ENCODE measurements around the gene RAMACL. TPM values are rescaled to one million over a fixed set of nuclear protein-coding genes. Genes with fewer than 3 reads are reported as not detected.

Gene RAMACL
- total and polyA plus RNA-seq, 2 donors (not counting 1 experiment from before 2014, with no cell fraction given), result 2.7 TPM; not detected in 1

DNA sequence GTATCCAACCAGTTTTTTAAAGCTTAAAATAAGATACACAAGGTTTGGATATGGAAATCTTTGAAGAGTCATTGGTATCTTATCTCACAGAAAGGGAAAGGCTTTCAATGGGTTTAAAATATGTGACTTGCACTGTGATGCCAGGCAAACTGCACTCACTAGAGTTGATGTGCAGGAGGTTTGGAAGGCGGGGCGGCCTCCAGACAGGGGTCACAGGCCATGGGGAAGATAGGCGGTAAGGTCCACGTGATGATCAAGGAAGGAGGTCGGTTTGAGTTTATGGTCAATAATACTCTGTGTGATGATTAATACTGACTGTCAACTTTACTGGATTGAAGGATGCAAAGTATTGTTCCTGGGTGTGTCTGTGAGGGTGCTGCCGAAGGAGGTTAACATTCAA is 9.5 kb upstream of the RAMACL start:
- H3K27ac Mint-ChIP-seq, result no peak overlapping the region
- ChIA-PET POLR2A (no interaction called here), CTCF (no interaction called here)
- WGBS (ENCODE audit: insufficient coverage), result 96% methylated on average over 6 of the region's 6 CpGs
- H3K9me3 Mint-ChIP-seq (ENCODE audit: insufficient read depth), result no peaks in the 10 kb centered on the region
- no peaks in the 10 kb centered on the region for H3K27me3 ChIP-seq (replicated peaks in 1 of 4; ENCODE audit: control extremely low read depth in 1 of 4, control insufficient read depth in 3 of 4, insufficient read depth in 4 of 4, low read length in 3 of 4)
- no peak overlapping the region for H3K4me3 Mint-ChIP-seq
- H3K79me2 ChIP-seq (ENCODE audit: control insufficient read depth, insufficient read depth, low read length), result no peaks in the 10 kb centered on the region
- H3K4me2 ChIP-seq (replicated peaks; ENCODE audit: low read depth, low read length, poor library complexity, severe bottlenecking), result no peak overlapping the region
- H3K27me3 Mint-ChIP-seq, result peaks cover 3% of the 10 kb centered on the region
- no peaks in the 10 kb centered on the region for H3K36me3 ChIP-seq (replicated peaks in 1 of 2; ENCODE audit: control extremely low read depth in 1 of 2, control insufficient read depth in 1 of 2, extremely low read depth in 1 of 2, insufficient read depth in 2 of 2, low read length in 1 of 2)
- no peaks in the 10 kb centered on the region for H4K20me1 ChIP-seq (ENCODE audit: control insufficient read depth, insufficient read depth, low read length, poor library complexity, severe bottlenecking)
- intact Hi-C loops (cut with micrococcal nuclease), result no loop called here
- no peak overlapping the region for H3K9ac ChIP-seq (ENCODE audit: low read length)
- H3K9me3 ChIP-seq (ENCODE audit: control extremely low read depth in 1 of 3, control insufficient read depth in 2 of 3, insufficient read depth in 1 of 3, low read length in 2 of 3), result no peaks in the 10 kb centered on the region
- no peak overlapping the region for H3K4me3 ChIP-seq (ENCODE audit: control extremely low read depth in 1 of 5, extremely low read depth in 1 of 5, insufficient read depth in 1 of 5, low read depth in 2 of 5, low read length in 4 of 5)
- H2AFZ ChIP-seq (ENCODE audit: insufficient read depth, low read depth, low read length, poor library complexity, severe bottlenecking), result no peak overlapping the region
- peaks cover 0 to 1% of the 10 kb centered on the region in 2 donors for H3K4me1 ChIP-seq (ENCODE audit: control insufficient read depth in 2 of 2, insufficient read depth in 2 of 2, low read length in 2 of 2)
- H3K27ac ChIP-seq (ENCODE audit: low read length in 2 of 2), result no peak overlapping the region
- DNase-seq (no peak), ATAC-seq (ENCODE audit: low read depth) (no peak)
- TF ChIP-seq EZH2 (IDR thresholded peaks at IDR 0.05; ENCODE audit: borderline replicate concordance, insufficient read depth, low read depth, low read length, poor library complexity, severe bottlenecking), result no peak
- TF ChIP-seq, protein P1, sequence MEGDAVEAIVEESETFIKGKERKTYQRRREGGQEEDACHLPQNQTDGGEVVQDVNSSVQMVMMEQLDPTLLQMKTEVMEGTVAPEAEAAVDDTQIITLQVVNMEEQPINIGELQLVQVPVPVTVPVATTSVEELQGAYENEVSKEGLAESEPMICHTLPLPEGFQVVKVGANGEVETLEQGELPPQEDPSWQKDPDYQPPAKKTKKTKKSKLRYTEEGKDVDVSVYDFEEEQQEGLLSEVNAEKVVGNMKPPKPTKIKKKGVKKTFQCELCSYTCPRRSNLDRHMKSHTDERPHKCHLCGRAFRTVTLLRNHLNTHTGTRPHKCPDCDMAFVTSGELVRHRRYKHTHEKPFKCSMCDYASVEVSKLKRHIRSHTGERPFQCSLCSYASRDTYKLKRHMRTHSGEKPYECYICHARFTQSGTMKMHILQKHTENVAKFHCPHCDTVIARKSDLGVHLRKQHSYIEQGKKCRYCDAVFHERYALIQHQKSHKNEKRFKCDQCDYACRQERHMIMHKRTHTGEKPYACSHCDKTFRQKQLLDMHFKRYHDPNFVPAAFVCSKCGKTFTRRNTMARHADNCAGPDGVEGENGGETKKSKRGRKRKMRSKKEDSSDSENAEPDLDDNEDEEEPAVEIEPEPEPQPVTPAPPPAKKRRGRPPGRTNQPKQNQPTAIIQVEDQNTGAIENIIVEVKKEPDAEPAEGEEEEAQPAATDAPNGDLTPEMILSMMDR (IDR thresholded peaks at IDR 0.05), result no peak
- no peaks in the 10 kb centered on the region for H3K4me1 Mint-ChIP-seq

DNA sequence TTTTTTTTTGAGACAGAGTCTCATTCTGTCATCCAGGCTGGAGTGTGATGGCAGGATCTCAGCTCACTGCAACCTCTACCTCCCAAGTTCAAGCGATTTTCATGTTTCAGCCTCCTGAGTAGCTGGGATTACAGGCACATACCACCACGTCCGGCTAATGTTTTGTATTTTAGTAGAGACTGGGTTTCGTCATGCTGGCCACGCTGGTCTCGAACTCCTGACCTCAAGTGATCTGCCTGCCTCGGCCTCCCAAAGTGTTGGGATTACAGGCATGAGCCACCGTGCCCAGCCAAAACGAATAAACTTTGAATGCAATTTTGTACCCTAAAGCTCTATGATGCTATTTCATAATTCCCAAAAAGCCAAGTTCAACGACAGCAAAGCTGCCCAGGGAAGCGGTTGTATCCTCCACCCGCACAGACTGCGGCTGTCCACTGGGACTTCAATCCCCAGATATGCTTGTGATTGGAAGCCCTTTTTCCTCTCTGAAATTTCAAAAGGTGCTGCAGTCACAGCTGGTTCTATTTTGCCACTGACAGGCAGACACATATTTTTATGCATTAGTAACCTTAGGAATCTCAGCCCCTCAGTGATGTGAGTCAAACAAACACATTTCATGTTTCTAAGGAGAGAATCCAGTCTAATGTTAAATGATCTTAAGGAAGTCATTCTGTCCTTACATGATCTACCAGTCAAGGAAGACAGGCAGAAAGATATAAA is 8.7 kb upstream of the RAMACL start:
- Histone ChIP-seq H3K4me1 (ENCODE audit: control insufficient read depth in 2 of 2, insufficient read depth in 2 of 2, low read length in 2 of 2) (peaks cover 4 to 8% of the 10 kb centered on the region in 2 donors), H3K27ac (ENCODE audit: low read length in 2 of 2) (no peak overlapping the region), H3K9me3 (ENCODE audit: control extremely low read depth in 1 of 3, control insufficient read depth in 2 of 3, insufficient read depth in 1 of 3, low read length in 2 of 3) (no peaks in the 10 kb centered on the region), H3K79me2 (ENCODE audit: control insufficient read depth, insufficient read depth, low read length) (no peaks in the 10 kb centered on the region), H3K4me3 (ENCODE audit: control extremely low read depth in 1 of 5, extremely low read depth in 1 of 5, insufficient read depth in 1 of 5, low read depth in 2 of 5, low read length in 4 of 5) (no peak overlapping the region), H3K36me3 (replicated peaks in 1 of 2; ENCODE audit: control extremely low read depth in 1 of 2, control insufficient read depth in 1 of 2, extremely low read depth in 1 of 2, insufficient read depth in 2 of 2, low read length in 1 of 2) (no peaks in the 10 kb centered on the region), H3K9ac (ENCODE audit: low read length) (no peak overlapping the region), H4K20me1 (ENCODE audit: control insufficient read depth, insufficient read depth, low read length, poor library complexity, severe bottlenecking) (no peaks in the 10 kb centered on the region), H3K4me2 (replicated peaks; ENCODE audit: low read depth, low read length, poor library complexity, severe bottlenecking) (no peak overlapping the region), H3K27me3 (replicated peaks in 1 of 4; ENCODE audit: control extremely low read depth in 1 of 4, control insufficient read depth in 3 of 4, insufficient read depth in 4 of 4, low read length in 3 of 4) (no peaks in the 10 kb centered on the region), H2AFZ (ENCODE audit: insufficient read depth, low read depth, low read length, poor library complexity, severe bottlenecking) (no peak overlapping the region)
- CTCF ChIA-PET, result no interaction called here
- TF ChIP-seq, protein P1 (IDR thresholded peaks at IDR 0.05), result no peak
- TF ChIP-seq EZH2 (IDR thresholded peaks at IDR 0.05; ENCODE audit: borderline replicate concordance, insufficient read depth, low read depth, low read length, poor library complexity, severe bottlenecking), result no peak
- POLR2A ChIA-PET, result no interaction called here
- no peaks in the 10 kb centered on the region for H3K9me3 Mint-ChIP-seq (ENCODE audit: insufficient read depth)
- WGBS (ENCODE audit: insufficient coverage), result 97% methylated on average over 12 of the region's 13 CpGs
- no peak overlapping the region for H3K4me3 Mint-ChIP-seq
- ATAC-seq (ENCODE audit: low read depth) (no peak), DNase-seq (no peak)
- intact Hi-C loops (cut with micrococcal nuclease), result no loop called here
- H3K4me1 Mint-ChIP-seq, result peaks cover 6% of the 10 kb centered on the region
- no peak overlapping the region for H3K27ac Mint-ChIP-seq
- peaks cover 3% of the 10 kb centered on the region for H3K27me3 Mint-ChIP-seq
